Measurements from ENCODE around the gene NFIB. TPM values are rescaled to one million over a fixed set of nuclear protein-coding genes. Genes with fewer than 3 reads are reported as not detected.

Gene NFIB
- total RNA-seq, 4 donors from 2014 or later = 24.0 to 40.9 (median 30.6) TPM

DNA sequence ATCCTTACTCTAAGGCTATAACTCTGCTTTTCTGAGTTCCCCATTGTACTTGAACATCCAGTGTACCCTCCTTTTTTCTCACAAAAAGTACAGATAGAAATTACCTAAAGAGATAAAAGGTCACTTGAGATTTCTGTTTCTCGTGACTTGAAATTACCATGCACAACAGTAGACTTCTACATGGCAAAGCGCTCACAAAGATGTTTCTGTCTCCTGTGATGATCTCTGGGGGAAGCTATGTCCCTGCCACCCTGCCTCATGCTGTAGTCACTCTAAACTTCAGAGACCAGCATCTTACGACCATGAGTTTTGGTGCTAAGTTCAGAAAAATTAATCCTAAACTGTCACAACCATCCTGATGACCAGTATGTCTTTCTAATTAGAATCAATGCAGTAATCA is 36.2 kb downstream of the NFIB start:
- H3K4me3 ChIP-seq = no peak overlapping the region
- in situ Hi-C loops (cut with MboI; ENCODE audit: low sequenced_read_pairs in 4 of 4) = no loop called here
- peak overlapping the region; percentile 27 to 64 (median 48) for H3K27ac ChIP-seq
- DNase-seq (no peak), ATAC-seq (no peak)
- intact Hi-C loops (cut with DNase I; ENCODE audit: low total_unique reads) = no loop called here
- TF ChIP-seq, protein P1, sequence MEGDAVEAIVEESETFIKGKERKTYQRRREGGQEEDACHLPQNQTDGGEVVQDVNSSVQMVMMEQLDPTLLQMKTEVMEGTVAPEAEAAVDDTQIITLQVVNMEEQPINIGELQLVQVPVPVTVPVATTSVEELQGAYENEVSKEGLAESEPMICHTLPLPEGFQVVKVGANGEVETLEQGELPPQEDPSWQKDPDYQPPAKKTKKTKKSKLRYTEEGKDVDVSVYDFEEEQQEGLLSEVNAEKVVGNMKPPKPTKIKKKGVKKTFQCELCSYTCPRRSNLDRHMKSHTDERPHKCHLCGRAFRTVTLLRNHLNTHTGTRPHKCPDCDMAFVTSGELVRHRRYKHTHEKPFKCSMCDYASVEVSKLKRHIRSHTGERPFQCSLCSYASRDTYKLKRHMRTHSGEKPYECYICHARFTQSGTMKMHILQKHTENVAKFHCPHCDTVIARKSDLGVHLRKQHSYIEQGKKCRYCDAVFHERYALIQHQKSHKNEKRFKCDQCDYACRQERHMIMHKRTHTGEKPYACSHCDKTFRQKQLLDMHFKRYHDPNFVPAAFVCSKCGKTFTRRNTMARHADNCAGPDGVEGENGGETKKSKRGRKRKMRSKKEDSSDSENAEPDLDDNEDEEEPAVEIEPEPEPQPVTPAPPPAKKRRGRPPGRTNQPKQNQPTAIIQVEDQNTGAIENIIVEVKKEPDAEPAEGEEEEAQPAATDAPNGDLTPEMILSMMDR (IDR thresholded peaks at IDR 0.05 in 4 of 5, conservative IDR thresholded peaks at IDR 0.05 in 1 of 5) = no peak
- no peak for TF ChIP-seq POLR2A (IDR thresholded peaks at IDR 0.05)
- no peaks in the 10 kb centered on the region for H3K9me3 ChIP-seq
- H3K27me3 ChIP-seq = no peaks in the 10 kb centered on the region
- H3K4me1 ChIP-seq = peaks cover 76 to 87% of the 10 kb centered on the region in 2 donors
- no peaks in the 10 kb centered on the region for H3K36me3 ChIP-seq

DNA sequence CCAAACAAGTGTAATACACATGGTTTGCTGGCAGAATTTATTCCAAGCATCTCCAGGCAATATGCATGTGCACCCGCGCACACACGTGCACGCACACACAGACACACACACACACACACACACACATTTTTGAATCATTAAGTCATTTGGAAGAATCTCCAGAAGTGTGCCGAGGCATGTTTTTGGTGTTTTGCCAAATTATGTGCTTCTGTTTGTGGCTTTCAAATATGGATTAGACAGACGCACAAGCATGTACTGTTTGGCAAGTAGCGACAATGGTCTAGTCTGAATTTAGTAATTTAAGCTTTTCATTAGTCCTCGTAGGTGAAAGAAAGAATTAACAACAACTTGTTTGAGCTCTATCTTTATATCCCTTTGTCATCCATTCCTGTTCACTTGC is 36.7 kb downstream of the NFIB start:
- Histone ChIP-seq H3K36me3 (no peaks in the 10 kb centered on the region), H3K4me1 (peaks cover 77 to 87% of the 10 kb centered on the region in 2 donors), H3K4me3 (peak overlapping the region in 2 of 4 donors; percentile 0 to 10), H3K27ac (peak overlapping the region; percentile 27 to 64 (median 48)), H3K27me3 (no peaks in the 10 kb centered on the region), H3K9me3 (no peaks in the 10 kb centered on the region)
- no peak for TF ChIP-seq POLR2A (IDR thresholded peaks at IDR 0.05)
- TF ChIP-seq, protein P1 (IDR thresholded peaks at IDR 0.05 in 4 of 5, conservative IDR thresholded peaks at IDR 0.05 in 1 of 5) = no peak
- peak in 1 of 2 donors; percentile 27 for DNase-seq
- in situ Hi-C loops (cut with MboI; ENCODE audit: low sequenced_read_pairs in 4 of 4) (no loop called here), intact Hi-C loops (cut with DNase I; ENCODE audit: low total_unique reads) (no loop called here)
- peak in 1 of 2 donors; percentile 5 for ATAC-seq

DNA sequence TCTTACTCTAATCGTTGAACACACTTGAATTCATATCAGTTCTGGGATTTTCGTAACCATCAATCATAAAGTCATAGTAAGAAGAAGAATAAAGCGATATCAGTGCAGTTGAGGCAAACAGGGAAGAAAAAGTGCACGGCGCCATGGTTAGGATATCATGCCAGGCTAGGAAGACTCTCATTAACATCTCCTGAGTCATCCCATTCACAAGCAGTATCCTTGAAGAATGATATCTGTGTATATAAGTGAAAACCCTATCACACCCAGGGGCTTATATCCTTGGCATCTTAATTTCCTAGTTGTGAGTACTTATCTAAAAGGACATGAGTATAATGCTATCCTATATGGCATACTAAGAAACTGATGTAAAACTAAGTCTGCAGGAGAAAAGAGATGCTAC is 38.6 kb downstream of the NFIB start:
- in situ Hi-C loops (cut with MboI; ENCODE audit: low sequenced_read_pairs in 4 of 4) = no loop called here
- peak overlapping the region; percentile 39 to 69 (median 63) for H3K27ac ChIP-seq
- DNase-seq (no peak), ATAC-seq (no peak)
- no peak for TF ChIP-seq POLR2A (IDR thresholded peaks at IDR 0.05)
- TF ChIP-seq, protein P1 (IDR thresholded peaks at IDR 0.05 in 4 of 5, conservative IDR thresholded peaks at IDR 0.05 in 1 of 5) = no peak
- peaks cover 82 to 87% of the 10 kb centered on the region in 2 donors for H3K4me1 ChIP-seq
- H3K4me3 ChIP-seq = no peak overlapping the region
- no peaks in the 10 kb centered on the region for H3K9me3 ChIP-seq
- no peaks in the 10 kb centered on the region for H3K36me3 ChIP-seq
- intact Hi-C loops (cut with DNase I; ENCODE audit: low total_unique reads) = no loop called here
- H3K27me3 ChIP-seq = no peaks in the 10 kb centered on the region

DNA sequence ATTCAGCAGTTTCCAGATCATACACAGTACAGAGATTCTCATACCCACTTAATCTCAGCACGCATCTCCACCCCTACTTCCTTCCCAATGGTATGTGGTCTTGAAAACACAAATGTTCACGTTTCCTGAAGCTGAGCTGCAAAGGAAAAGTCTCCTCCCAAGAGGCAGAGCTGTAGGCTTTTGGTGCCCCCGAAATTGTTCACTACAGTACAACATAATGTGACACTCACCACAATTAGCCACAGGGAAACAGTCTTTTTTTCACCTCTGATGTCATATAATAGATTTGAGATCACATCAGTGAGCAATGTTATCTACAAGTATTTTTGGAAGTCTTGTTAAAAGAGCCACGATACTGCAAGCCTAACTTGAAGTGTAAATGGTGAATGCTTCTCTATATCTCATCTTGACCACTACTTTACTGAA is 40.2 kb downstream of the NFIB start:
- peak overlapping the region; percentile 11 to 24 (median 20) for H3K4me3 ChIP-seq
- in situ Hi-C loops (cut with MboI; ENCODE audit: low sequenced_read_pairs in 4 of 4) = no loop called here
- intact Hi-C loops (cut with DNase I; ENCODE audit: low total_unique reads) = no loop called here
- peak overlapping the region; percentile 39 to 69 (median 63) for H3K27ac ChIP-seq
- H3K36me3 ChIP-seq = no peaks in the 10 kb centered on the region
- H3K4me1 ChIP-seq = peaks cover 95 to 99% of the 10 kb centered on the region in 2 donors
- DNase-seq (no peak), ATAC-seq (peak; percentile 8 to 9)
- H3K27me3 ChIP-seq = no peaks in the 10 kb centered on the region
- TF ChIP-seq POLR2A (IDR thresholded peaks at IDR 0.05) = no peak
- TF ChIP-seq, protein P1 (IDR thresholded peaks at IDR 0.05 in 4 of 5, conservative IDR thresholded peaks at IDR 0.05 in 1 of 5) = no peak
- H3K9me3 ChIP-seq = no peaks in the 10 kb centered on the region
